GM10847 (cell line): Measurements from ENCODE around the gene FSTL4.

Experiments used
- POLR2A ChIP-seq: IDR thresholded peaks from 2 replicates; pipeline ENCODE4 v1.6.1; 2011; ENCODE audit not compliant: insufficient read length; ENCODE audit errors: extremely low read depth

The FSTL4 gene

GRCh38 chr5:133533541-133533940 is 78.8 kb downstream of the FSTL4 start:
- TF ChIP-seq POLR2A: no peak

GRCh38 chr5:133531594-133531993 is 80.7 kb downstream of the FSTL4 start:
- no peak for TF ChIP-seq POLR2A

GRCh38 chr5:133531178-133531577 is 81.2 kb downstream of the FSTL4 start:
- no peak for TF ChIP-seq POLR2A

GRCh38 chr5:133530270-133530669 is 82.1 kb downstream of the FSTL4 start:
- TF ChIP-seq POLR2A: no peak

- no peak for TF ChIP-seq POLR2A
These were observed 83.5 kb downstream of the FSTL4 start for GRCh38 chr5:133528841-133529240.

- TF ChIP-seq POLR2A: no peak
These were observed 85.0 kb downstream of the FSTL4 start for GRCh38 chr5:133527311-133527710.

GRCh38 chr5:133526368-133526767 is 86.0 kb downstream of the FSTL4 start:
- no peak for TF ChIP-seq POLR2A

- no peak for TF ChIP-seq POLR2A
These were observed 87.2 kb downstream of the FSTL4 start for GRCh38 chr5:133525126-133525525.

GRCh38 chr5:133524666-133525065 is 87.7 kb downstream of the FSTL4 start:
- no peak for TF ChIP-seq POLR2A

GRCh38 chr5:133523961-133524586 is 88.3 kb downstream of the FSTL4 start:
- TF ChIP-seq POLR2A: no peak

GRCh38 chr5:133523013-133523658 is 89.2 kb downstream of the FSTL4 start:
- TF ChIP-seq POLR2A: no peak

- no peak for TF ChIP-seq POLR2A
These were observed 90.5 kb downstream of the FSTL4 start for GRCh38 chr5:133521801-133522200.

GRCh38 chr5:133520991-133521706 is 91.2 kb downstream of the FSTL4 start:
- no peak for TF ChIP-seq POLR2A

GRCh38 chr5:133520062-133520461 is 92.3 kb downstream of the FSTL4 start:
- TF ChIP-seq POLR2A: no peak

GRCh38 chr5:133519191-133519590 is 93.2 kb downstream of the FSTL4 start:
- TF ChIP-seq POLR2A: no peak

- no peak for TF ChIP-seq POLR2A
These were observed 97.9 kb downstream of the FSTL4 start for GRCh38 chr5:133514456-133514855.
